Measurements from ENCODE around the gene MYG1.

DNA sequence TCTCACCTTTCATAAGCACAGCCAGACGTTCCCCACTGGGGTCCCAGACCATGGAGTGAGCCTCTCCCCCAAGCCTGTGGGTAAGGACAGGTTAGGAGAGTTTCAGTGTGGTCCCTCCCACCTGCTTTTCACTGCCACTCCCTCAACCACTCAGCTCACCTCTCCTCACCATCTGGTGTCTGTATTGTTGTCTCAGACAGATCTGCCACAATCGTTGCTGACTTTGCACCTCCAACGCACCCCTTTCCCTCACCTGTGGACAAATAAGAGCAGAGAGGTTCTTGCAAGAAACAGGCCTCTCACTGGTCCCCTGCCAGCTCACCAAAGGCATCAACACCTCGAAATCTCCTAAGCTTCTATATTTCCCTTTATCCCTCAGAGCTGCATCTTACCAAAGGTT lies 8.8 kb downstream of the MYG1 start:
- TF ChIP-seq, protein P1, sequence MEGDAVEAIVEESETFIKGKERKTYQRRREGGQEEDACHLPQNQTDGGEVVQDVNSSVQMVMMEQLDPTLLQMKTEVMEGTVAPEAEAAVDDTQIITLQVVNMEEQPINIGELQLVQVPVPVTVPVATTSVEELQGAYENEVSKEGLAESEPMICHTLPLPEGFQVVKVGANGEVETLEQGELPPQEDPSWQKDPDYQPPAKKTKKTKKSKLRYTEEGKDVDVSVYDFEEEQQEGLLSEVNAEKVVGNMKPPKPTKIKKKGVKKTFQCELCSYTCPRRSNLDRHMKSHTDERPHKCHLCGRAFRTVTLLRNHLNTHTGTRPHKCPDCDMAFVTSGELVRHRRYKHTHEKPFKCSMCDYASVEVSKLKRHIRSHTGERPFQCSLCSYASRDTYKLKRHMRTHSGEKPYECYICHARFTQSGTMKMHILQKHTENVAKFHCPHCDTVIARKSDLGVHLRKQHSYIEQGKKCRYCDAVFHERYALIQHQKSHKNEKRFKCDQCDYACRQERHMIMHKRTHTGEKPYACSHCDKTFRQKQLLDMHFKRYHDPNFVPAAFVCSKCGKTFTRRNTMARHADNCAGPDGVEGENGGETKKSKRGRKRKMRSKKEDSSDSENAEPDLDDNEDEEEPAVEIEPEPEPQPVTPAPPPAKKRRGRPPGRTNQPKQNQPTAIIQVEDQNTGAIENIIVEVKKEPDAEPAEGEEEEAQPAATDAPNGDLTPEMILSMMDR (IDR thresholded peaks at IDR 0.05; ENCODE audit: extremely low read depth in 1 of 2, insufficient read depth in 1 of 2, low read depth in 1 of 2, low read length in 2 of 2): no peak
- TF ChIP-seq POLR2AphosphoS5 (IDR thresholded peaks at IDR 0.05; ENCODE audit: insufficient read depth, low read depth, low read length): no peak
- no peak for TF ChIP-seq POLR2A (IDR thresholded peaks at IDR 0.05; ENCODE audit: low read depth, low read length)
- TF ChIP-seq JUN (IDR thresholded peaks at IDR 0.05; ENCODE audit: borderline replicate concordance, insufficient read depth, insufficient read length, low read depth): no peak
- TF ChIP-seq EZH2 (IDR thresholded peaks at IDR 0.05; ENCODE audit: borderline replicate concordance, low read depth, low read length, severe bottlenecking): no peak
- TF ChIP-seq, protein P2, sequence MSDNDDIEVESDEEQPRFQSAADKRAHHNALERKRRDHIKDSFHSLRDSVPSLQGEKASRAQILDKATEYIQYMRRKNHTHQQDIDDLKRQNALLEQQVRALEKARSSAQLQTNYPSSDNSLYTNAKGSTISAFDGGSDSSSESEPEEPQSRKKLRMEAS (IDR thresholded peaks at IDR 0.05; ENCODE audit: insufficient read depth, insufficient read length): no peak
- no peak for TF ChIP-seq GATA2 (IDR thresholded peaks at IDR 0.05; ENCODE audit: insufficient read depth, insufficient read length, low read depth, low read length)
- TF ChIP-seq FOS (IDR thresholded peaks at IDR 0.05; ENCODE audit: borderline replicate concordance, insufficient read depth, low read length): no peak
- TF ChIP-seq MYC (IDR thresholded peaks at IDR 0.05; ENCODE audit: low read depth, low read length): no peak

Measured in endothelial cell of umbilical vein (primary cell).